ENCODE measurements around the gene TH. TPM values are rescaled to one million over a fixed set of nuclear protein-coding genes. Genes with fewer than 3 reads are reported as not detected.

TH gene
- total RNA-seq, 4 donors from 2014 or later: 0.36 to 0.84 TPM; not detected in 2

DNA sequence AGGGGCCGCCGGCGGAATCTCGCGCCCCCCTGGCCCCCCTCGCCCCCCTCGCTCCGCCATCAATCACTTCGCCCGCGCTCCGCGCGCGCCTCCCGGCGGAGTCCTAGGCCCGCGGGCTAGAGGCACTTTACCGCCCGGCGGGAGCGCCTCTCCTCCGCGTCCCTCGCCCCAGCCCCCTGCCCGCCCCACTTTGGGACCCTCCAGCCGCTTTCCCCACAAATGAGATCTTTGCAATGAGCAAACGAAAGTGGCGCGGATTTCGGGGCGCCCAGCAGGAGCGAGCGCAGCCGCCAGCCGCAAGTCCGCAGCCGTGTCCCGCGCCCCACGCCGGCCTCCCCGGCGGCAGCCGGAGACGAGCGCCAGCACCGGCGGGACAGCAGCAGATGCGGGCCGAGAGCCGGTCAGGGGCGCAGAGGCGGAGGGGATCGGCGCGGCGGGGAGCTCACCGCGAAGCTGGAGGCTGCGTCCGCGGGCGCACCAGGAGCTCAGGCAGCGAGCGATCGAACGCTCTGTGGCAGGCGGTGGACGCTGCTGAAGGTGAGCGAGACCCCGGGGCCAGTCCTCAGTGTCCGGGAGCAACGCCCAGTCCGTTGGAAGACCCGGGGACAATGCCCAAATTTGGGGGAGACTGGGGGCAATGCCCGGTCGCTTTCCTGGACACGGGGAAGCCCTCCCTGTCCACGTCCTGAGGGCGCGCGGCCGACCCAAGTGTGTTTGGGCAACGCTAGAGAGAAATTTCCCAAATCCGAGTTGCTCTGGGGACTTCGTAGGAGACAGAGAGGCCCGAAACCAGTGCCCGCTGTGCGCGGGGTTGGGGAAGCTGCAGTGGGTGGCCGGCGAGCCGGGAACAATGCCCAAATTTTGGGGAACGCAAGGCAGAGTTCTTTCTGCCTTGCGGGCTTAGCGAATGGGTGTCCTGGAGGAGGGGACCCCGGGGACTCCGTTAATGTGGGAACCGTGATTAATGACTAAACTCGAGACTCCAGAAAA lies 30.9 kb downstream of the TH start:
- TF ChIP-seq, protein P1, sequence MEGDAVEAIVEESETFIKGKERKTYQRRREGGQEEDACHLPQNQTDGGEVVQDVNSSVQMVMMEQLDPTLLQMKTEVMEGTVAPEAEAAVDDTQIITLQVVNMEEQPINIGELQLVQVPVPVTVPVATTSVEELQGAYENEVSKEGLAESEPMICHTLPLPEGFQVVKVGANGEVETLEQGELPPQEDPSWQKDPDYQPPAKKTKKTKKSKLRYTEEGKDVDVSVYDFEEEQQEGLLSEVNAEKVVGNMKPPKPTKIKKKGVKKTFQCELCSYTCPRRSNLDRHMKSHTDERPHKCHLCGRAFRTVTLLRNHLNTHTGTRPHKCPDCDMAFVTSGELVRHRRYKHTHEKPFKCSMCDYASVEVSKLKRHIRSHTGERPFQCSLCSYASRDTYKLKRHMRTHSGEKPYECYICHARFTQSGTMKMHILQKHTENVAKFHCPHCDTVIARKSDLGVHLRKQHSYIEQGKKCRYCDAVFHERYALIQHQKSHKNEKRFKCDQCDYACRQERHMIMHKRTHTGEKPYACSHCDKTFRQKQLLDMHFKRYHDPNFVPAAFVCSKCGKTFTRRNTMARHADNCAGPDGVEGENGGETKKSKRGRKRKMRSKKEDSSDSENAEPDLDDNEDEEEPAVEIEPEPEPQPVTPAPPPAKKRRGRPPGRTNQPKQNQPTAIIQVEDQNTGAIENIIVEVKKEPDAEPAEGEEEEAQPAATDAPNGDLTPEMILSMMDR (IDR thresholded peaks at IDR 0.05): no peak
- TF ChIP-seq POLR2A (IDR thresholded peaks at IDR 0.05): no peak
- WGBS, 2 donors: 11 to 12% methylated on average over 48 to 69 of the region's 102 CpGs
- no peak overlapping the region for H3K4me3 ChIP-seq (ENCODE audit: low read depth, poor library complexity, severe bottlenecking)
- intact Hi-C loops (cut with DNase I; ENCODE audit: low total_unique reads): no loop called here
- no peak for DNase-seq (ENCODE audit: low spot score in 2 of 2)

DNA sequence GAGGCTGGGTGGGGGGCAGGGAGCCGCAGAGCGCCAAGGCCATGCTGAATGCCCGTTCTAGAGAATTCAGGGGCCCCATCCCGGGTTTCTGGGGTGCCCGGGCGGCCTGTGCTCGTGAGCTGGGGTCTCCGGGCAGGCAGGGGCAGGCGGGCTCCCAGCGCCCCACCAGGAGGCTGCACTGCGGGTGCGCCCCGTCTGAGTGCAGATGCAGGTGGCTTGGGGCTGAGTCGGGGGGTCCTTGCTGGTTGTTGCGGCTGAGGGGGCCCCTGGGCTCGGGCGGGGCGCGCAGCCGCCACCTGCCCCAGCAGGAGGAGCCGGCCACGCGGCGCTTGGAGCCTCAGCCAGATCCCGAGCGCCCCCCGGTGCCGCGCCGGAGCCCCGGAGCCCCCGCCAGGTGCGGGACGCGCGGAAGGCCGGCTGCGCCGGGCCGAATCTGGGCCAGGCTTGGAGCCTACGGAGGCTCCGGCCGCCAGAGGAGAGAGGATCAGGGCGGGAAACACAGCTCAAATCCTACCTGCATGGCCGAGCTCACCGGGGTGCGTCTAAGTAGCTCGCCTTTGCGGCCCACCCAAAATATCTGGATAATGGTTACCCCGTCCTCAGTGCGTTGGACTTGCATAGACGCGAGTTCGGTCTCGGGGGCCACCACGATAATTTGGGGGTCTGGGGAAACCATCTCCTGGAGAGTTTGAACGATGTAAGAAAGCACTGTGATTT lies 31.8 kb downstream of the TH start:
- WGBS, 2 donors: 0 to 3% methylated on average over 2 to 41 of the region's 57 CpGs
- DNase-seq (ENCODE audit: low spot score in 2 of 2): no peak
- TF ChIP-seq, protein P1 (IDR thresholded peaks at IDR 0.05): no peak
- TF ChIP-seq POLR2A (IDR thresholded peaks at IDR 0.05): no peak
- intact Hi-C loops (cut with DNase I; ENCODE audit: low total_unique reads): no loop called here
- H3K4me3 ChIP-seq (ENCODE audit: low read depth, poor library complexity, severe bottlenecking): no peak overlapping the region

DNA sequence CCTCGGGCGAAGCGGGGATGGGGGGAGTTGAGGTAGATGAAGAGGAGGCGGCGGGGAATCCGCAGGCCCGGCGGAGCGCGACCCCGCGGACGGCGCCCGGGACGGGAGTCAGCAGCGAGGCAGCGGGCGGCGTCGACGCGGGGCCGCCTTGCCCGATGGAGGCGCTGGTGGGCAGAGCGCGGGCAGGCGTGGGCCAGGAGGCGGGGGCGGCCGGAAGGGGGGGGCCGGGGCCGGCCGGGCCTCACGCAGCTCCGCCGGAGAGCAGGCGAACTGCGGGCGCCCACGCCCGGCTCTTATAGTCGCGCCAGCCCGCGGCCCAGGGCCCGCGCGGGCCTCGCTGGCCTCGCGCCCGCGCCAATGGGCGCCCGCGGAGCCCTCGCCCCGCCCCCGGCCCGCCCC lies 32.5 kb downstream of the TH start, which contains the start of gene IGF2:
Gene IGF2, minus strand, starts transcription at position 267 of the 399 bp plus-strand sequence. CDS start 3,866 bp downstream, outside the sequence.
- no peak for DNase-seq (ENCODE audit: low spot score in 2 of 2)
- TF ChIP-seq, protein P1 (IDR thresholded peaks at IDR 0.05): no peak
- TF ChIP-seq POLR2A (IDR thresholded peaks at IDR 0.05): no peak
- intact Hi-C loops (cut with DNase I; ENCODE audit: low total_unique reads): no loop called here

DNA sequence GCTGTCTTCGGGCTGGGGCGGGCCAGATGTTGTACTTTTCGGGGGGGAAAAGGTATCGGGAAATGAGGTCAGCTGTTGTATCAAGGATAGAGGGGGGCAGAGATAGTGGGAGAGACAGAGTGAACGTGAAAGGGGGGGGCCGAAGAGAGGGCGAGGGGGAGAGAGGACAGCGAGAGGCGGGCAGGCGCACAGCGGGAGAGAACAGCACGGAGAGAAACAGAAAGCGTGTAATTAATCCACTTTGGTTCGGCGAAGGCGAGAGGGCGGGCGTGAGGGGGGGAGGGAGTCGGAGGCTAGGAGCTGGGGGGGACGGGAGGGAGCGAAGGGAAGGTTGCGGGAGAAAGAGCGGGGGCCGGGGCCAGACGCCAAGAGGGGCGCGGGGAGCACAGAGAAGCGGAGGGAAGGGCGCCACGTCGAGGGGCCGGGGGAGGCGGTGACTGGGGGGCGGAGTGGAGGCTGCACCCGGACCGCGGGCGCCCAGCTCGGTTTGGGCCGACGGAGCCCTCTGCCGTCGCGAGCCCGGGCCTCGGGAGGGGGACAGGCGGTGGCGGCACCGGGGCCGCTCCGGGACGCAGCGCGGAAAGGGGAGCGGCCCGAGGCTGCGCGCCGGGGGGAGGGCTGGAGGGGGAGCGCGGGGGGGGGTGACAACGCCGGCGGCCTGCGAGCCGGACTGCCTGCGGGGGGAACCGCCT lies 33.0 kb downstream of the TH start:
- H3K4me3 ChIP-seq (ENCODE audit: low read depth, poor library complexity, severe bottlenecking): no peak overlapping the region
- DNase-seq (ENCODE audit: low spot score in 2 of 2): no peak
- intact Hi-C loops (cut with DNase I; ENCODE audit: low total_unique reads): no loop called here
- TF ChIP-seq POLR2A (IDR thresholded peaks at IDR 0.05): no peak
- TF ChIP-seq, protein P1 (IDR thresholded peaks at IDR 0.05): no peak
- 2% methylated on average over 36 to 62 of the region's 68 CpGs for WGBS, 2 donors

More for the DNA sequence above, 32.5 kb downstream of the TH start, which contains the start of gene IGF2:
- WGBS, 2 donors: 0% methylated on average over 17 to 44 of the region's 62 CpGs
- H3K4me3 ChIP-seq (ENCODE audit: low read depth, poor library complexity, severe bottlenecking): no peak within 1 kb of the TSS

DNA sequence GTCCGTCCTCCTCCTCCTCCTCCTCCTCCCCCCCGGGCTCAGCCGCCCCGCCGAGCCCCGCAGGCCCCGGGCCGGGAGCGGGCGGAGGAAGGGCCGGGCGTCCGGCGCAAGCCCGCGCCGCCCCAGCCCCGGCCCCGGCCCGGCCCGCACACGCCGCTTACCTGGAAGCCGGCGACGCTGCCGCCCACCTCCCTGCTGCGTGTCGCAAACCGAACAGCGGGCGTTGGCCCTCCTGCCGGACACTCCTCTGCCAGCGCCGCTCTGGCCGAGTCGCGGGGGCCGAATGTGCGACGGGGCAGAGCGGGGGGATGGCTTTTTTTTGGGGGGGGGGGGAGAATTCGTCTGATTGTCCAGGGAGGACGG lies 33.6 kb downstream of the TH start:
- intact Hi-C loops (cut with DNase I; ENCODE audit: low total_unique reads): no loop called here
- WGBS, 2 donors: 1% methylated on average over 33 of the region's 44 CpGs; no CpG with 5 or more reads in 1 of the 2 donors
- H3K4me3 ChIP-seq (ENCODE audit: low read depth, poor library complexity, severe bottlenecking): no peak overlapping the region
- no peak for DNase-seq (ENCODE audit: low spot score in 2 of 2)
- TF ChIP-seq, protein P1 (IDR thresholded peaks at IDR 0.05): no peak
- no peak for TF ChIP-seq POLR2A (IDR thresholded peaks at IDR 0.05)
